Measurements from ENCODE around the gene SLC2A13. TPM values are rescaled to one million over a fixed set of nuclear protein-coding genes. Genes with fewer than 3 reads are reported as not detected.
"Not testable (repeated sequence)": the region's sequence is repeated elsewhere in the genome, so short reads cannot be mapped to it uniquely, and the experiment has no call there.

Gene SLC2A13
- total and polyA plus RNA-seq, 2 experiments from 2014 or later: 10.4 to 13.8 TPM

DNA sequence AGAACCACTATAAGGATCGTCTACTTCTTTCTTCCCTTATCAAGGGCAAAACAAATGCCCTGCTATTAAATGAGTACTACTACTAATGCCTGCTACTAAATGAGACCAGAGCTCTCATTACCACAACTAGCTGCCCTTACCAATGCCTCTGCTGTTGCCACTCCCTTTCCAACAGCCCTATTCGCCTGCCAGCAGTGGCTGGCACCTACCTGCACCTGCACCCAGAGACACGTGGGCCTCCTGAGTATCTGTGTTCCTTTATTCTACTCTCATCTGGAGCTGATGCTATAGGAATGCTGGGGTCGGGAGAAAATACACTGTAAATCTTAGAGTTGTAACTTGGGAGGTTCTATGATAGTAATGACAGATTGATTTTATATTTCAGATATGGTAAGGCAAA, 174.7 kb downstream of the SLC2A13 start:
- Histone ChIP-seq H3K4me3 (no peak overlapping the region), H3K27me3 (no peaks in the 10 kb centered on the region), H3K36me3 (no peaks in the 10 kb centered on the region), H3K4me1 (ENCODE audit: low read depth) (no peaks in the 10 kb centered on the region), H3K27ac (no peak overlapping the region), H3K9me3 (ENCODE audit: low read depth) (no peaks in the 10 kb centered on the region)
- TF ChIP-seq, protein P1, sequence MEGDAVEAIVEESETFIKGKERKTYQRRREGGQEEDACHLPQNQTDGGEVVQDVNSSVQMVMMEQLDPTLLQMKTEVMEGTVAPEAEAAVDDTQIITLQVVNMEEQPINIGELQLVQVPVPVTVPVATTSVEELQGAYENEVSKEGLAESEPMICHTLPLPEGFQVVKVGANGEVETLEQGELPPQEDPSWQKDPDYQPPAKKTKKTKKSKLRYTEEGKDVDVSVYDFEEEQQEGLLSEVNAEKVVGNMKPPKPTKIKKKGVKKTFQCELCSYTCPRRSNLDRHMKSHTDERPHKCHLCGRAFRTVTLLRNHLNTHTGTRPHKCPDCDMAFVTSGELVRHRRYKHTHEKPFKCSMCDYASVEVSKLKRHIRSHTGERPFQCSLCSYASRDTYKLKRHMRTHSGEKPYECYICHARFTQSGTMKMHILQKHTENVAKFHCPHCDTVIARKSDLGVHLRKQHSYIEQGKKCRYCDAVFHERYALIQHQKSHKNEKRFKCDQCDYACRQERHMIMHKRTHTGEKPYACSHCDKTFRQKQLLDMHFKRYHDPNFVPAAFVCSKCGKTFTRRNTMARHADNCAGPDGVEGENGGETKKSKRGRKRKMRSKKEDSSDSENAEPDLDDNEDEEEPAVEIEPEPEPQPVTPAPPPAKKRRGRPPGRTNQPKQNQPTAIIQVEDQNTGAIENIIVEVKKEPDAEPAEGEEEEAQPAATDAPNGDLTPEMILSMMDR (IDR thresholded peaks at IDR 0.05; ENCODE audit: low read depth, low read length): no peak
- DNase-seq (ENCODE audit: low read depth in 1 of 2, low spot score in 1 of 2): no peak

DNA sequence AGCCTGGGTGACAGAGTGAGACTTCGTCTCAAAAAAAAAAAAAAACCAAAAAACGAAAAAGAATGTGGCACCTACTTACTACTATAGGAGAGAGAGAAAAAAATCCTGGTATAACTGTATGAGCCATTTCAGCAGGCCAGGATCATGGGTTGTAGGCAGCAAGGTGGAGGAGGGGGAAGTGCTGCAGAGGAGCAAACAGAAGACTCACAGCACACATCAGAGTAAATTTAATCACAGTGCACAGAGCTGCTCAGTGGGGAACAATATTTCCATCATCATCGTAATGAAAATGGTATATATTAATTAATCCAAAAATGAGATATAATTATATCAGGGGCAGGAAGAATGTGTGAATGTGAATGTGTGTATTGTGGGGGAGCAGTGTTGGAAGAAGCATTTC, 175.8 kb downstream of the SLC2A13 start:
- H3K4me3 ChIP-seq: no peak overlapping the region
- H3K9me3 ChIP-seq (ENCODE audit: low read depth): no peaks in the 10 kb centered on the region
- no peaks in the 10 kb centered on the region for H3K4me1 ChIP-seq (ENCODE audit: low read depth)
- no peak overlapping the region for H3K27ac ChIP-seq
- H3K27me3 ChIP-seq: no peaks in the 10 kb centered on the region
- TF ChIP-seq, protein P1 (IDR thresholded peaks at IDR 0.05; ENCODE audit: low read depth, low read length): no peak
- no peaks in the 10 kb centered on the region for H3K36me3 ChIP-seq
- no peak for DNase-seq (ENCODE audit: low read depth in 1 of 2, low spot score in 1 of 2)

DNA sequence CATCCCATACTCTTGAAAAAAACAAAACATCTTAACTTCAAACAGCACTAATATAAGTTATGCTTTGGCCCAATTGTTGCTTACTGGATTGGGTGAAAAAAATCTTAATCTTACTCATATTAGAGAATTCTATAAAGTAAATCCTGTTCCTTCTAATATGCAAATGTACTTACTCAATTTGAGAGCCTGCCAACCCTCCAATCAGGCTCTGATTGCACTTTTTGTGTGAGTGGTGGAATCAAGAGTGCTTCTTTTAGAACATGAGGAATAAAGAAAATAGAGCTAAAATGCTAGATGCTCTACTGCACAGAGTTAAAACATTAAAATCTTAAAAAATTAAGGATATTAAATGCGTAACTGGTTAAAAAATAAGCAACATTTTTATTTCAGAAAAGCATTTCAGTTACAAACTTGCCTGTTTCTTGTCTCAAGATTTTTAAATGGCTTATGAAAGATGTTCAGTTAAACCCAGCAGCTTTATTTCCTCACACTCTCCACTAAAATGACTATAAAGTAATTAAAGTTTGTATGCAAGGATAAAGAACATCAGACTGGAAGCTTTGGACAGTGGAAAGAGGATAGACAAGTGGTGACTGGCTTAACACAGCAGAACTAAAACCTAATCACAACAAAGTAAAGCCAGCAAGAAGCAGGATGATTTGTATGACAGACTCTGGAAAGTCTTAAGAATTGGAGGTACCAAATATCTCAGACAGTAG, 177.5 kb downstream of the SLC2A13 start:
- Histone ChIP-seq H3K4me1 (ENCODE audit: low read depth) (no peaks in the 10 kb centered on the region), H3K27me3 (no peaks in the 10 kb centered on the region), H3K27ac (no peak overlapping the region), H3K4me3 (no peak overlapping the region), H3K9me3 (ENCODE audit: low read depth) (no peaks in the 10 kb centered on the region), H3K36me3 (no peaks in the 10 kb centered on the region)
- DNase-seq (ENCODE audit: low read depth in 1 of 2, low spot score in 1 of 2): no peak
- TF ChIP-seq, protein P1 (IDR thresholded peaks at IDR 0.05; ENCODE audit: low read depth, low read length): no peak

DNA sequence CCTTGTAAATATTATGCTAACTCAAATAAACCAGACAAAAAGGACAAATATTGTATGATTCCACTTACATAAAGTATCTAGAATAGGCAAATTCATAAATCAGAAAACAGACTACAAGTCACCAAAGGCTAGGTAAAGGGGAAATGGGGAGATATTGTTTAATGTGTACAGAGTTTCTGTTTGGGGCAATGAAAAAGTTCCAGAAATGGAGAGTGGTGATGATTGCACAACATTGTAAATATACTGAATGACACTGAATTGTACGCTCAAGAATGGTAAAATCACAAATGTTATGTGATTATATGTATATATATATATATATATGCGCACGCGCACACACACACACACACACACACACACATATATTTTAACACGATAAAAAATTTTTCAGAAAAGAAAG, 182.5 kb downstream of the SLC2A13 start:
- TF ChIP-seq, protein P1 (IDR thresholded peaks at IDR 0.05; ENCODE audit: low read depth, low read length): no peak
- no peaks in the 10 kb centered on the region for H3K27me3 ChIP-seq
- H3K36me3 ChIP-seq: no peaks in the 10 kb centered on the region
- H3K4me3 ChIP-seq: no peak overlapping the region
- DNase-seq (ENCODE audit: low read depth in 1 of 2, low spot score in 1 of 2): no peak
- no peak overlapping the region for H3K27ac ChIP-seq
- H3K9me3 ChIP-seq (ENCODE audit: low read depth): no peaks in the 10 kb centered on the region
- H3K4me1 ChIP-seq (ENCODE audit: low read depth): no peaks in the 10 kb centered on the region

DNA sequence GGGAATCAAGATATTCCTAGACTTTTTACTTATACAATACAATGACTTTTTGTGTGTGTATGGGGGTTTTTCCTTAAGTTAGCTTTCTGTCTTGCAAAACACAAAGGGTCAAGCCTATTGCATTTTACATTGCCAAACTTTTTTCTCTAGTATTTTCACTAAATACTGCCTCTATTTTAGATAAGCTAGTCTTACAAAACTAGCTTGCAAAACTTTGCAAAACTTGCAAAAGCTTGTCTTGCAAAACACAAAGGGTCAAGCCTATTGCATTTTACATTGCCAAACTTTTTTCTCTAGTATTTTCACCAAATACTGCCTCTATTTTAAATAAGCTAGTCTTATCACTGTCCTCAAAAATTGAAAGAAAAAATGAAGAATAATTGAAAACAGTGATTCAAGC, 183.3 kb downstream of the SLC2A13 start:
- H3K27ac ChIP-seq; H3K9me3 ChIP-seq (ENCODE audit: low read depth); H3K4me3 ChIP-seq; H3K4me1 ChIP-seq (ENCODE audit: low read depth); H3K27me3 ChIP-seq; H3K36me3 ChIP-seq: not testable (repeated sequence)
- DNase-seq (ENCODE audit: low read depth in 1 of 2, low spot score in 1 of 2): peak in 1 of 2 donors; percentile 86

DNA sequence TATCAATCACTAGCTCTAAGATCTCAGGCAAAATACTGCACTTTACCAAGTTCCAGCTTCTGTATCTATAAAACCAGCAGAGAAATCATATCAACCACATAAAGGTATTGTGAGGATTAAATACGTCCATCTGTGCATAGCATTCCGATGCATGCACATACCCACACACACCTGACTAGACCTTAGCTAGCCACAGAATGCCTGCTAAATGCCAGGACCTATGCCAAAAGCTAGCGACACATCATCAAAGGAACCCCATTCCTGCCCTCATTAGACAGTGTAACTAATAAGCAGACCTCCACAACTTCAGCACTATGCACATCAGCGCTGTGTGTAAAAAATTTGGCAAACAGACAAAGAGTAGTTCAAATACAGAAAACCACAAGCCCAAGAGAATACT, 185.2 kb downstream of the SLC2A13 start:
- no peaks in the 10 kb centered on the region for H3K4me1 ChIP-seq (ENCODE audit: low read depth)
- H3K27ac ChIP-seq: no peak overlapping the region
- no peak overlapping the region for H3K4me3 ChIP-seq
- no peaks in the 10 kb centered on the region for H3K27me3 ChIP-seq
- DNase-seq (ENCODE audit: low read depth in 1 of 2, low spot score in 1 of 2): no peak
- TF ChIP-seq, protein P1 (IDR thresholded peaks at IDR 0.05; ENCODE audit: low read depth, low read length): no peak
- H3K36me3 ChIP-seq: no peaks in the 10 kb centered on the region
- no peaks in the 10 kb centered on the region for H3K9me3 ChIP-seq (ENCODE audit: low read depth)
